Upper lobe of left lung (tissue), 4 donors: Measurements from ENCODE around the gene CRTAC1.

ENCODE experiments used
- CTCF ChIP-seq, 6 experiments: fragments of 450-650 bp in 4 of 6; fragments of 200-600 bp in 2 of 6; sonication (generic) in 2 of 6; IDR thresholded peaks; one replicate each; pipeline ENCODE4 v1.5.1; 2016 to 2019; ENCODE audit warnings: antibody characterized with exemption in 6 of 6
- EP300 ChIP-seq, 4 donors: sonication (generic); formaldehyde crosslinking; IDR thresholded peaks; one replicate each; pipeline ENCODE4 v1.5.1; 2017; ENCODE audit warnings: antibody characterized with exemption in 4 of 4, control low read depth in 2 of 4
- POLR2A ChIP-seq, 4 donors: fragments of 450-650 bp; IDR thresholded peaks; one replicate each; pipeline ENCODE4 v1.5.1; 2016 to 2017; ENCODE audit warnings: antibody characterized with exemption in 4 of 4, mild to moderate bottlenecking in 2 of 4

- TF ChIP-seq CTCF (IDR thresholded peaks at IDR 0.05) = no peak
- no peak for TF ChIP-seq POLR2A (IDR thresholded peaks at IDR 0.05)
- TF ChIP-seq EP300 (IDR thresholded peaks at IDR 0.05) = no peak
Observed at GRCh38 chr10:97905276-97905675, 125.1 kb downstream of the CRTAC1 start.
